SKM-1 (cell line): Measurements from ENCODE around the gene CCDC63.

Experiments used
- DNase-seq: peaks from one replicate; lab custom pipeline; 2025; ENCODE audit not compliant: unreplicated experiment; lab: John Stamatoyannopoulos, UW

CCDC63 gene

GRCh38 chr12:110846615-110847566, at the start of gene CCDC63:
CCDC63 (plus strand) TSS chr12:110846987; CDS start chr12:110852955, 5,968 bp downstream.
- no peak for DNase-seq

GRCh38 chr12:110798461-110798860, 48.3 kb upstream of the CCDC63 start:
- DNase-seq: no peak

GRCh38 chr12:110802489-110802888, 44.3 kb upstream of the CCDC63 start:
- DNase-seq: no peak

- DNase-seq: no peak
Observed at GRCh38 chr12:110804406-110804805, 42.4 kb upstream of the CCDC63 start.

GRCh38 chr12:110807640-110808039, 39.1 kb upstream of the CCDC63 start:
- DNase-seq: no peak

GRCh38 chr12:110809149-110809548, 37.6 kb upstream of the CCDC63 start:
- no peak for DNase-seq

GRCh38 chr12:110811972-110812371, 34.8 kb upstream of the CCDC63 start:
- DNase-seq: no peak

GRCh38 chr12:110813285-110813684, 33.5 kb upstream of the CCDC63 start:
- no peak for DNase-seq

- no peak for DNase-seq
Observed at GRCh38 chr12:110813756-110814155, 33.0 kb upstream of the CCDC63 start.

- no peak for DNase-seq
Observed at GRCh38 chr12:110816248-110816647, 30.5 kb upstream of the CCDC63 start.

- DNase-seq: no peak
Observed at GRCh38 chr12:110816779-110817178, 30.0 kb upstream of the CCDC63 start.

GRCh38 chr12:110818511-110818910, 28.3 kb upstream of the CCDC63 start:
- DNase-seq: no peak

- DNase-seq: no peak
Observed at GRCh38 chr12:110819150-110819549, 27.6 kb upstream of the CCDC63 start.

- DNase-seq: no peak
Observed at GRCh38 chr12:110819646-110820045, 27.1 kb upstream of the CCDC63 start.

- no peak for DNase-seq
Observed at GRCh38 chr12:110821917-110822316, 24.9 kb upstream of the CCDC63 start.

- DNase-seq: no peak
Observed at GRCh38 chr12:110822821-110823415, 23.9 kb upstream of the CCDC63 start.

GRCh38 chr12:110824342-110824741, 22.4 kb upstream of the CCDC63 start:
- DNase-seq: no peak

GRCh38 chr12:110825530-110825929, 21.3 kb upstream of the CCDC63 start:
- no peak for DNase-seq

- peak; percentile 48 for DNase-seq
Observed at GRCh38 chr12:110826592-110827200, 20.1 kb upstream of the CCDC63 start.

- no peak for DNase-seq
Observed at GRCh38 chr12:110829308-110829707, 17.5 kb upstream of the CCDC63 start.

- no peak for DNase-seq
Observed at GRCh38 chr12:110836291-110836690, 10.5 kb upstream of the CCDC63 start.

GRCh38 chr12:110841007-110841406, 5.8 kb upstream of the CCDC63 start:
- no peak for DNase-seq
